ENCODE data around the gene ATP9A. TPM values are rescaled to one million over a fixed set of nuclear protein-coding genes. Genes with fewer than 3 reads are reported as not detected.

Gene ATP9A
- total RNA-seq, 2 donors from 2014 or later = 16.8 to 24.6 TPM

GRCh38 chr20:51583073-51583472 is 185.1 kb downstream of the ATP9A start:
- DNase-seq (no peak), ATAC-seq (no peak)
- WGBS, 2 donors = 66 to 73% methylated on average over 13 of the region's 13 CpGs
- Histone ChIP-seq H3K4me3 (no peak overlapping the region), H3K9me3 (no peaks in the 10 kb centered on the region), H3K27me3 (no peaks in the 10 kb centered on the region), H3K4me1 (no peaks in the 10 kb centered on the region), H3K27ac (no peak overlapping the region), H3K36me3 (replicated peaks in 1 of 2; ENCODE audit: insufficient read depth in 1 of 2, low read depth in 2 of 2) (no peaks in the 10 kb centered on the region)
- intact Hi-C loops (cut with DNase I) = no loop called here
- TF ChIP-seq CTCF (IDR thresholded peaks at IDR 0.05) (no peak), POLR2A (IDR thresholded peaks at IDR 0.05) (no peak)

GRCh38 chr20:51581571-51581970 is 186.6 kb downstream of the ATP9A start:
- DNase-seq (no peak), ATAC-seq (no peak)
- TF ChIP-seq CTCF (IDR thresholded peaks at IDR 0.05) (no peak), POLR2A (IDR thresholded peaks at IDR 0.05) (no peak)
- H3K4me3 ChIP-seq = no peak overlapping the region
- H3K27me3 ChIP-seq = no peaks in the 10 kb centered on the region
- H3K9me3 ChIP-seq = no peaks in the 10 kb centered on the region
- H3K4me1 ChIP-seq = no peaks in the 10 kb centered on the region
- intact Hi-C loops (cut with DNase I) = no loop called here
- no peaks in the 10 kb centered on the region for H3K36me3 ChIP-seq (replicated peaks in 1 of 2; ENCODE audit: insufficient read depth in 1 of 2, low read depth in 2 of 2)
- no peak overlapping the region for H3K27ac ChIP-seq

- Histone ChIP-seq H3K9me3 (no peaks in the 10 kb centered on the region), H3K4me3 (no peak overlapping the region), H3K27me3 (no peaks in the 10 kb centered on the region), H3K4me1 (no peaks in the 10 kb centered on the region), H3K36me3 (replicated peaks in 1 of 2; ENCODE audit: insufficient read depth in 1 of 2, low read depth in 2 of 2) (no peaks in the 10 kb centered on the region), H3K27ac (no peak overlapping the region)
- DNase-seq (no peak), ATAC-seq (no peak)
- whole genome bisulfite sequencing, 2 donors = 83 to 84% methylated on average over 8 of the region's 8 CpGs
- TF ChIP-seq POLR2A (IDR thresholded peaks at IDR 0.05) (no peak), CTCF (IDR thresholded peaks at IDR 0.05) (no peak)
- intact Hi-C loops (cut with DNase I) = no loop called here
These were observed 189.1 kb downstream of the ATP9A start for GRCh38 chr20:51579137-51579536.

- intact Hi-C loops (cut with DNase I) = no loop called here
- WGBS, 2 donors = 64 to 81% methylated on average over 2 of the region's 2 CpGs
- TF ChIP-seq CTCF (IDR thresholded peaks at IDR 0.05) (no peak), POLR2A (IDR thresholded peaks at IDR 0.05) (no peak)
These were observed 190.1 kb downstream of the ATP9A start for GRCh38 chr20:51578145-51578459.

DNA sequence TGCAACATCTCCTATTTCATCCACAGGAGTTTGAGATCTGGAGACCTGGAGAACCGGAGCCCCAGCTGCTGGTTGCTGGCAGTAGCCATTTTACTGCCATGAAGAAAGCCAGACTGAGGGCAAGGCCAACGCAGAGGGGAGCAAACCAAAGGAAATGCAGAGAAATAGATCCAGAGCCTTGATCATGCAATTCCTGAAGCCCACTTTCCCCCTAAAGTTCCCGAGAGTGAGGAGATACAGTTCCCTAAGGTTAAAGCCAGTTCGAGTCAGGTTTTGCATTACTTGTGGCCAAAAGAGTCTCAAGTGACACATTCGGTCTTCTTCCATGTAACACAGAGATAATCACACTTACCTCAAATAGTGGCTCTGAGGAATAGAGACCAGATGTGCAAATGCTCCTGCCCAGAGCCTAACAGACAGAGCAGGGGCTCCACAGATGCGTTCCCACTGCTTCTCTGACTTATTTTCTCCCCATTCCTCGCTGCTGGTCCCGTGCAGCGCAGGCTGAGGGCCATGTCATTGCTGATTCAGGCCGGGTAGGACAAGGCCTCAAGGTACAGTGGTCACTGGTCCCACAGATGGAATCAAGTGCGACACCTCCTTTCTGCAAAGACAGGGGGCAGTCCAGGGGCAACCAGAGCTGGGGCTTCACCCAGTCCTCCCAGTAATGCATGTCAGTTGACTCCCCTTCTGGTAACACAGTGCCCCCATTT is 190.6 kb downstream of the ATP9A start:
- no peaks in the 10 kb centered on the region for H3K36me3 ChIP-seq (replicated peaks in 1 of 2; ENCODE audit: insufficient read depth in 1 of 2, low read depth in 2 of 2)
- no peaks in the 10 kb centered on the region for H3K27me3 ChIP-seq
- H3K27ac ChIP-seq = no peak overlapping the region
- ATAC-seq = no peak
- H3K4me1 ChIP-seq = no peaks in the 10 kb centered on the region
- intact Hi-C loops (cut with DNase I) = no loop called here
- TF ChIP-seq POLR2A (IDR thresholded peaks at IDR 0.05) (no peak), CTCF (IDR thresholded peaks at IDR 0.05) (no peak)
- no peak for DNase-seq
- 90 to 93% methylated on average over 10 to 11 of the region's 11 CpGs for WGBS, 2 donors
- no peak overlapping the region for H3K4me3 ChIP-seq
- H3K9me3 ChIP-seq = no peaks in the 10 kb centered on the region

More at GRCh38 chr20:51578145-51578459, 190.1 kb downstream of the ATP9A start:
- Histone ChIP-seq H3K36me3 (replicated peaks in 1 of 2; ENCODE audit: insufficient read depth in 1 of 2, low read depth in 2 of 2) (no peaks in the 10 kb centered on the region), H3K27ac (no peak overlapping the region), H3K27me3 (no peaks in the 10 kb centered on the region), H3K4me3 (no peak overlapping the region), H3K9me3 (no peaks in the 10 kb centered on the region), H3K4me1 (no peaks in the 10 kb centered on the region)
- no peak for ATAC-seq
- no peak for DNase-seq

All from body of pancreas (tissue), 4 donors.